Effector CD8-positive, alpha-beta T cell (primary cell): ENCODE results near the gene VAPA.

Source experiments
- DNase-seq: peaks from one replicate; lab custom pipeline; 2025; lab: John Stamatoyannopoulos, UW

Gene VAPA

DNA sequence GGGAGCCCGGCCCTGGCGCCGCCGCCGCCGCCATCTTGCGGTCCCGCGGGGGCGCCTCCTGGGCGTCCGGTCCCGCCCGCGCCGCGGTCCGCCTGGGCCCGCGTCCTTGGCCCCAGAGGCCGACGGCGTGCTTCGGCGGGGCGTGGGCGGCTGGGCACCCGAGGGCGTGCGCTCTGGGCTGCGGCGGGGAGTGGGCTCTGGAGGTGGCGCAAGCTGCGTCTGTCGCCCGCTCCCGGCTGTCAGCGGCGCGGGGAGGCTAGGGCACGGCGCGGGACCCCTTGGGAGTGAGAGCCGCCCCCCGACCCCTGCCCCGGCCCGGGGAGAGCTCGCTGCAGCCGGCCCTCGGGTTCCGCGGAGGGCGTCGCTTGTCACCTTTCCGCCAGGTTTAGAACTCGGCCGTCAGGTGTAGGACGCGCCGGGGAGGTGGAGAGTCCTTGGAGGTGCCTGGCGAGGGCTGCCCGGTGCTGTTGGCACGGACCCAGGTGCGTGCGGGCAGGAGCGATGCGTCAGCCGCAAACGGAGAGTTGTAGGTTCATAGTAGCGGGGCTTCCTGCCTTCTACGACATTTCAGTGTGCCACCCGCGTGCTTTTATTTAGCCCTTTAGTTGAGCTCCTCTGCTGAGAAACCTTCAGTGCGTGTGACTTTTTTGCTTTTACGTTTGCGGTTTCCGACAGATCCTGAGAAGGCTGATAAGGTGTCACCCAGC is 921 bp downstream of the VAPA start:
- DNase-seq = peak; percentile 65

- DNase-seq = no peak
Observed at GRCh38 chr18:9915291-9916076, 1.7 kb downstream of the VAPA start.

DNA sequence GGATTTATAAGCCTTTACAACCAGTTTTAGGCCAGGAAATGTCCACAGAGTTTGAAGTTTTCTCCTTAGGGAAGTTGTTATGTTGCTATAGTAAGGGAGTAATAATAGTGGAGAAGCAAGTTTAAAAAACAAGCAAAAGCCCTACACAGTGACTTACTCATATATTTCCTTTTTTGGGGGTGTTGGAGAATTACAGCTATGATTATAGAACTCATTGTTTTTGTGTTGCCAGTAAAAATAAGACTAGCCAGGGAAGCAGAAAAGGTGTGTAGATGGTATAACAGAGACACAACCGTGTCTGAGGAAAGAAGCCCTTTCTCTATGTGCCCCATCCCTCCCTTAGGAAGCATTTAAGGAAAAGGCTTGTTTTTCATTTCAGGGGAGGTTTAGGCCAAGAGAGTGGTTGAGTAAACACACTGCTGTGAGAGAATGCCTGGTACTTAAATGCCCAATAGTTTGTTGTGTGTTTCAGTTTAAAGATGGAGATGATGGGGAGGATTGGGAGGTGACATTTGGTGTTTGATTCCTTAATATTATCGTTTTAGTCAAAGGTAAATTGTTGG is 2.3 kb downstream of the VAPA start:
- no peak for DNase-seq

GRCh38 chr18:9916808-9917207 is 3.0 kb downstream of the VAPA start:
- DNase-seq = no peak

- no peak for DNase-seq
Observed at GRCh38 chr18:9918016-9918680, 4.3 kb downstream of the VAPA start.

DNA sequence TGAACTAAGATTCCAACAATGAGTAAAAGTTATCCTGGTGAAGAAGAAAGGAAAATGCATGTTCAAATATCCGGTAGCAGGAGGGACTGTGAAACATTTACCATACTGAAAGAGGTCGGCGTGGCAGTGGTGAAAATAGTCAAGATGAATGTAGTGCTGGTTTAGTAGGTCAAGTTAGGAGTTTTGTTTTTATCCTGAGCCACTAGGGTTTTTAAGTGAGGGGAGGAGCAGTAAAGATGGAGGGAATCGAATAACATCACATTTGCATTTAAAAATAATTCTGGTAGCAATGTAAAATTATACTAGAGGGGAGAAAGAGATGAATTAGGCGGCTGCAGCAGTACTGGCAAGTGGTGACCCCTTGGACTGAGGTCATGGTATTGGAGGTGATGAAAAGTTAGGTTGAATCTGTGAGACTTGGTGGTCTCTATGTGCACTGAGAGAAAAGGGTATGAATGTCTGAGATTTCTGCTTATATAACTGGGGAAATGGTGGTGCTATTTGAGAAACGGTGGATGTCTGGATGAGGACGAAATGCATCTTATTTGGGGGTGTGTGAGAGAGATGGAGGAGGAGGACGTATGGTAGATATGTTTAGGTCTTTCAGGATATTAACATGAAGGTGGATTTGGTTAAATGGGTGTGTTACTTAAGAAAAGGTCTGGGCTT is 5.9 kb downstream of the VAPA start:
- no peak for DNase-seq

DNA sequence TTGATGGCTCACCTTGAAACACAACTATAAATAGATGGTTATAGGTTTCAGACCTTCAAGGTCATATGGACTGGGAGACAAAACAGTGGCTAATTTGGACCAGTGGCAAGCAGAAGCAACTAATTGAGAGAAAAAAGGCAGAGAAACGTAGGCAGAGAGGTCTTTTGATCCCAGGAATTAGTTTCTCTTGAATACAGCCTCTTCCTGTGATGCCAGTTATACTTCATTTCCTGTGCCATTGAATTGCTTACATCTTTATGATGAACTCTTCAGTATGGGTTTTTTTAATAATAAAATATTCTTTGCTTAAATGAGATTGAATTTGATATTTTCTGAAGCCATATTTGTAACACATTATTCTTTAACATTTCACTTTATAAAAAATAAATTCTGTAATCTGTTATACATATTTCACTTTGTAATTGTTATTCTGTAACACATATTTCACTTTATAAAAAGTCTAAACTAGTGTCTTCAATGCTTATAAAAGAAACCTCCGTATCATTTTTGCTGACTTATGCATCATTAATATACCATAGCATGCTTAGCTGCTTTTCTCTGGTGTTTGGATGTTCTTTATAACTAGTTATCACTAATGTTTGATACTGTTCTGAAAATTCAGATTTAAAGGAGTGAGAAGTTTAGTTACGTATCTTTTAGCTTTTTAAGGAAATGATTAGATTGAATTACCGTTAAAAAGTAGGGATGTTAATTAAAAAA is 8.9 kb downstream of the VAPA start:
- no peak for DNase-seq

- DNase-seq = no peak
Observed at GRCh38 chr18:9924371-9924943, 10.6 kb downstream of the VAPA start.

DNA sequence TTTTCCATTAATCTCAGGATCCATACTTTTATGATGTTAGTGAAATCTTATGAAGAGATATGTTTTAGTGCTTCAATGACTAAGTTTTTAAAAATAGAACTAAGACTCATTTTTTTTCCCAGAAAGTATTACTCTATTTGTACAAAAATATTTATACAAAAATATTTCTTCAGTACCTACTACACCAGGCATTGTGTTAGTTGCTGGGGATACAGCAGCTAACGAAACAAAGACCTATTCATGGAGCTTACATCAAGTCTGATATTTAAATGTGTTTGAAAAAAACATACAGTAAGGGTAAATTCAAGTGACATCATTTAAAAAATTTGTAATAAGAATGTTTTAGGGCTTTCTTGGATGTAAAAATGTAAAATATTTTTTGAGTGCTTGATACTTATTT is 11.6 kb downstream of the VAPA start:
- no peak for DNase-seq

- DNase-seq = no peak
Observed at GRCh38 chr18:9925795-9926194, 12.0 kb downstream of the VAPA start.

GRCh38 chr18:9926223-9926894 is 12.5 kb downstream of the VAPA start:
- no peak for DNase-seq

DNA sequence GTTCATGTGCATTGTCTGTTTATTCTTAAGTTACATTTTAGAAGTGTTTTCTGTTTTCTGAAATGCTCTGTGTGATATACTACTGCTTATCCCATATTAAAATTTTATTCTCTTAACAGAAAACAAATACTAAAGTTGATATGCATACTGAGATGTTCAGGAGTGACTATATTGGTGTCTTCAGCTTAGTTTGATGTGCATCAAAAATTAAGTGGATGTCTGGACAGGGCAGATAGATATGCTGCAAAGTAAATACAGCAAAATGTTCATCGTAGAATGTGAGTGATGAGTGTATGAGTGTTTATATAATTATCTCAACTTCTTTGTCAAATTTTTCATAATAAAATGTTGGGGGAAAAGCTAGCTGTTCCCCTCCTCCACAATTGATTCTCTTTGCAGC is 13.2 kb downstream of the VAPA start:
- DNase-seq = no peak

- no peak for DNase-seq
Observed at GRCh38 chr18:9927392-9928063, 13.7 kb downstream of the VAPA start.

DNA sequence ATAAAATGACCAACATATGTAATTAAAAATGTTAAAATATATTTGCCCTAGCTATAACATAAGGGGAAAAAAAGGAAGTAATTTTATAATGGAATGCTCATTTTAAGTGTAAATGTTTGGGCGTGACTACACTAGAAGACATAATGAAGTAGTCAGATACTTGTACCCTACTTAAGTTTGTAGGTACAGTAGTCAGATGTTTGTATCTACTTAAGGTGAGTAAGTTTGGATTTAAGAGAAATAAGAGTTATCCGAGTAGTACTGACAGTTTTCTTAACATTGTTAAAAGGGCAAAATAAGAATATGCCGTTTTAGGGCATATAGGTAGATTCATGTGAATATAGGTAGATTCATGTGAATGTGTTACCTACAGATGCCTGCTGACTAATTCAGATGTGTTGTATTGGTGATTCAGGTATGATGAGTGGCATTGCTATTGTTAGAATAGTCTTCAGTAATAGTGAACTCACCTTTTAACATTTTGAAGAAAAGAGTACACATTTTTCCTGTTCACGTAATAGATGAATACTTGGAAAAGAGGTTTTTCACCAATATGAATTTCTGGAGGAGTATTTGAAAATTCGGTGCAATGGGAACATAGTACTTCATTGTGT is 14.9 kb downstream of the VAPA start:
- no peak for DNase-seq

DNA sequence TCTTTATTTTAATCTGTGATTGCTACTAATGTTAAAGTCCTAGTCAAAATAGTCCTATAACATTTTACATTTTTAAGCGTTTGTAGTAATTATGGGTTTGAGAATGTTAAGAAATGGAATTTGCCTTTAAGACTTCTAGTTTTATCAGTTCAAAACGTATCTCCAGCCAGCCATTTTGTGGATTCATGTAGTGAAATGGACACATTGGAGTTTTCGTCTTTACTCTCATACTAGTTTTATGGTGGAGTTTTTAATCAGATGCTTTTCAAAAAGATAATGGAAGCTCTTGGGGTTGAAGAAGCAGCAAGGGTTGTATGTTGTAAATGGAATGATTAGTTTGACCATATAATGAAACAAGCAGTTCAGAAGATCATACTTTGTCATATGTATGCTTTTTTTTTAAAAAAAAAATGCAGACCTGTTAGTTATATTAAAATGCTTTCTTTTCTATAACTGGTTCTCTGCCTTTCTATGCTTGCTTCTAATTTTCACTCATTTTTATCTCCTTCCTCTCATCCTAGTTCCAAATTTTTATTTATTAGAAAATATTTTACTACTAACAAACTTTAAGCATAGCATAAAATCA is 16.6 kb downstream of the VAPA start:
- DNase-seq = no peak

GRCh38 chr18:9931146-9931545 is 17.3 kb downstream of the VAPA start:
- DNase-seq = no peak

DNA sequence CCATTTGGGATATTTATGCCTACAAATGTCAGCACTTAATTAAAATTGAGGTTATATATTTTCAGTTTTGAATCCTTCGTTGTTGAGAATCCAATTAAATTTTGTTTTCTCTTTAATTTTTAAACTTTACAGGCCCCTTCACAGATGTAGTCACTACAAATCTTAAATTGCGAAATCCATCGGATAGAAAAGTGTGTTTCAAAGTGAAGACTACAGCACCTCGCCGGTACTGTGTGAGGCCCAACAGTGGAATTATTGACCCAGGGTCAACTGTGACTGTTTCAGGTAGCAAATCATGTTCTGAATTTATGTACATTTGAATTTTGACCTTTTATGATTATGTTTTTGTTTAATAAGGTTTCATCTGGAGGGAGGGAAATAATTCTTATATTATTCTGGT is 17.9 kb downstream of the VAPA start:
- DNase-seq = no peak

- DNase-seq = no peak
Observed at GRCh38 chr18:9933865-9934264, 20.0 kb downstream of the VAPA start.

DNA sequence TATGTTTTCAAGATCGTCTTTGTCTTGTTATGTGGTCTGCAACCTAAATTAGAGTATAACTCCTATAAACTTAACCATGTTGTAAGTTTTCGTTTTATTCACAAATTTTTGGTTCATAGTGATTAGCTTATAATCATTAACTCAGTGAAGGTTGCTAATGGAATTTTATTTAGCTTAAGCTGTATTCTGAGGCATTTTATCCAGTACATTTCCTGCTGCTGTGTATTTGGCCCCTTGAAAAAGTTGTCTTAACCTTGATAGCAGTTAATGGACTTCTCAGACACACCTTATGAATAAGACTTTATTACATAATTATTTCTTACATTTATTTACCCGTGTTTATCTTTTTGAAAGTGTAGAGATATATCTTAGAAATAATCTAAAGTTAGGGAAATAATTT is 20.5 kb downstream of the VAPA start:
- DNase-seq = no peak
